BJ (cell line): ENCODE results near the gene DCDC1. TPM values are rescaled to one million over a fixed set of nuclear protein-coding genes. Genes with fewer than 3 reads are reported as not detected.
"Not testable (repeated sequence)": the region's sequence is repeated elsewhere in the genome, so short reads cannot be mapped to it uniquely, and the experiment has no call there.

Experiments
- CTCF ChIA-PET: fragments of 350-600 bp; formaldehyde crosslinking; extraction: SDS; loops from one replicate; lab custom pipeline; 2021; ENCODE audit warnings: antibody characterized with exemption, inconsistent platforms; lab: Yijun Ruan, JAX
- POLR2A ChIA-PET: fragments of 300-600 bp; sonication (Branson Sonifier 250); formaldehyde crosslinking; extraction: SDS; loops from one replicate; lab custom pipeline; 2021; ENCODE audit warnings: antibody characterized with exemption; lab: Charles Lee
- DNase-seq: peaks from one replicate; pipeline ENCODE4 v3.0.0-alpha.2; 2011; ENCODE audit warnings: low read depth
- H3K27me3 ChIP-seq: 2 replicates; pipeline ENCODE4 v1.6.0; 2011; ENCODE audit warnings: low read length; ENCODE audit not compliant: control insufficient read depth, insufficient read depth
- H3K36me3 ChIP-seq: 2 replicates; pipeline ENCODE4 v1.5.1; 2011; ENCODE audit warnings: low read length; ENCODE audit not compliant: control insufficient read depth, insufficient read depth
- H3K4me3 ChIP-seq: 2 replicates; pipeline ENCODE4 v1.5.1; 2011; ENCODE audit warnings: low read depth, mild to moderate bottlenecking, control low read depth, low read length
- polyA plus RNA-seq: library from polyadenylated mRNA; depleted of rRNA; stranded (reverse); fragments of >200 nt; gene quantifications from 2 replicates; pipeline ENCODE4 v1.2.3, GENCODE V29; 2011
- TF ChIP-seq, protein P1 (sequence below): IDR thresholded peaks from 2 replicates; pipeline ENCODE4 v1.5.1; 2011; ENCODE audit warnings: low read depth, mild to moderate bottlenecking, control low read depth, inconsistent platforms, low read length, moderate library complexity; ENCODE audit not compliant: insufficient read depth

DCDC1 gene
- polyA plus RNA-seq, 1 experiment, result not detected

DNA sequence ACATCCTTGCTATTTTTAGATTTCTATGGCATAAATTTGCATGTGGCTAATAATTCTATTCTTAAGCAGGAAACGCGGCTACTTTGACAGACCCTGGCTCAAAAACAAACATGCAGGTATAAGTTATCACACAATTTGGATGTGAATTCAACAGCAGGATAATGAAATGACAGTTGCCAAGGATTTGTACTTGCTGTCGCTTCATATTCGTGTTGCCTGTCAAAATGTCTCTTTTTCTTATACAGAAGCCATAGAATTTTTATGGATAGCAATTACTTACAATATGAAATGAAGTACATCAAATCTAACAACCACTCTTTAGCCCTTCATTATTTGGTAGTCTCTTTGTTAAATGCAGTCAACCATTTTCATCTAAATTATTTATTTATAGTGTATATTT, 46.4 kb downstream of the DCDC1 start:
- Histone ChIP-seq H3K4me3 (no peak overlapping the region), H3K36me3 (no peaks in the 10 kb centered on the region), H3K27me3 (no peaks in the 10 kb centered on the region)
- no peak for DNase-seq
- POLR2A ChIA-PET, result no interaction called here
- CTCF ChIA-PET, result no interaction called here
- TF ChIP-seq, protein P1, sequence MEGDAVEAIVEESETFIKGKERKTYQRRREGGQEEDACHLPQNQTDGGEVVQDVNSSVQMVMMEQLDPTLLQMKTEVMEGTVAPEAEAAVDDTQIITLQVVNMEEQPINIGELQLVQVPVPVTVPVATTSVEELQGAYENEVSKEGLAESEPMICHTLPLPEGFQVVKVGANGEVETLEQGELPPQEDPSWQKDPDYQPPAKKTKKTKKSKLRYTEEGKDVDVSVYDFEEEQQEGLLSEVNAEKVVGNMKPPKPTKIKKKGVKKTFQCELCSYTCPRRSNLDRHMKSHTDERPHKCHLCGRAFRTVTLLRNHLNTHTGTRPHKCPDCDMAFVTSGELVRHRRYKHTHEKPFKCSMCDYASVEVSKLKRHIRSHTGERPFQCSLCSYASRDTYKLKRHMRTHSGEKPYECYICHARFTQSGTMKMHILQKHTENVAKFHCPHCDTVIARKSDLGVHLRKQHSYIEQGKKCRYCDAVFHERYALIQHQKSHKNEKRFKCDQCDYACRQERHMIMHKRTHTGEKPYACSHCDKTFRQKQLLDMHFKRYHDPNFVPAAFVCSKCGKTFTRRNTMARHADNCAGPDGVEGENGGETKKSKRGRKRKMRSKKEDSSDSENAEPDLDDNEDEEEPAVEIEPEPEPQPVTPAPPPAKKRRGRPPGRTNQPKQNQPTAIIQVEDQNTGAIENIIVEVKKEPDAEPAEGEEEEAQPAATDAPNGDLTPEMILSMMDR, result no peak

DNA sequence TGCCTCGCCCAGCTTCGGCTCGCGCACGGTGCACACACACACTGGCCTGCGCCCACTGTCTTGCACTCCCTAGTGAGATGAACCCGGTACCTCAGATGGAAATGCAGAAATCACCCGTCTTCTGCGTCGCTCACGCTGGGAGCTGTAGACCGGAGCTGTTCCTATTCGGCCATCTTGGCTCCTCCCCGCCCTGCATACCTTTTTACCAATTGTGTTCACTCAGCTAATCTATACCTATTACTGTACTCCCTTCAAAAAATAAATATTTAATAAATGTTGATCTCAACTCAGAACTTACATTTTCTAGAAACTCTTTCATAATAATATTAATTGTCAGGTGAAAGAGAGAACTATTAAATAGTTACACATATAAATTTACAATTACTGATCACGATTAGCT, 48.0 kb downstream of the DCDC1 start:
- DNase-seq, CTCF ChIA-PET, H3K4me3 ChIP-seq, POLR2A ChIA-PET, H3K36me3 ChIP-seq, H3K27me3 ChIP-seq: not testable (repeated sequence)

DNA sequence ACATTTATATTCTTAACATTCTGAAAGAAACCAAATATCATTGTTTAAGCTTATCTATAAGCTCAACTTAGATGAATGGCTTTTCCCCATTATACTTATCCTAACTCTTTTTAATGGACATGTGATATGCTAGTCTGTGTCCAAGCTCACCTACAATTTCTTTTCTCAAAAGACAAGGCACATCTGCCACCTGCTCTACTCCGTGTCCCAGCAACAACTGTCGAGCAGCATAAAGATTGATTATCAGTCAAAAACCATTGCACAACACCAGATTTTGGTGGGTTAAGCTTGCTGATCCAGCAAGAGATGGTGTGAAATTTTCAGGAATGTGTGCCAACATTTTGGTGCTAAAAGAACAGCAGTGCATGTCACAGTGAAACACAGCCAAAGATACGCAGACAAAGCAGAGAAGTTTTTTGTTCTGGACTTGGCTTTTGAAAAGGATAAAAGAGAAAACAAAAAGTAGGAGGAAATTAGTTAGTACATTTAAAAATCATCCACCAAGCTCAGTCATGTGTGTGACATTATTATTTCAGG, 65.8 kb downstream of the DCDC1 start:
- no peak overlapping the region for H3K4me3 ChIP-seq
- H3K36me3 ChIP-seq, result no peaks in the 10 kb centered on the region
- no peaks in the 10 kb centered on the region for H3K27me3 ChIP-seq
- DNase-seq, result no peak
- TF ChIP-seq, protein P1, result no peak
- ChIA-PET POLR2A (no interaction called here), CTCF (no interaction called here)

DNA sequence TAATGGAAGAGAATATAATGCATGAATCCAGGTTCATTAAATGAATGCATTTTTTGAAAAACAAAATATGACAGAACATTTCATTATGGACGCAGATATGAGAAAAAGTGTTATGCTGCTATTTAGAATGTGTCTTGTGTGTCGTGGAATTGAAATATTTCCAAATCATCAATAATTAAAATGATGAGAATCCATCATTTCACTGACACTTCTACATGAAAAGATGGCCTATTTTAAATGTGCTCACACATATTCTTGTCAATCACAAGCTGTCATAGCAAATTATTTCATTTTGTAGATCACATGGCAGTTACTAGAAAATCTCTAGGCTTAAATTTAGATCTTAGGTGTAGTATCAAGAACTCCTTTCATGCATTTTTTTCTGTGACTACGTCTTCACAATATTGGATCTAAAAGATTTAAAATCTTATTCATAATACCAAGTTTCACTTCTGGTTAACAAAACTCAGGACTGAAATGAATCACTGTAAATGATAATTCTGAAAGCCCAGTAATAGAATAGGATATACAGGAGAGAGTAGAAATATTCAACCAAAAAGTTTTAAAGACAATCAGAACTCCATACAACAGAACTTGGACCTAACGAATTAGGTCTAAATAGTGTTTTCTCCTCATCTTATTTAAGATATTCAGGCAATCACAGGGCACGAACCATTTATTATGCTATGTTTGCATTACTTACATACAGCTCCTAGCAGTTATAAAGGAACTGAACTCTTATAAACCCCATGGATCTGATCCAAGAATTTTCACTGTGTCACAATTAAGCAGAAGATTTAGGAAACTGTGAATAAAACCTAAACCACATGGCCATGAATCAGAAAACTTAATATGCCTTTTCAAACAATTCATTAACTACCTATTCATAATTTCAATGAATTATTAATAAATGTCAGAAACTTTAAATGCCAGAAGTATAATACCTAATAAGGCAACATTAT, 67.7 kb downstream of the DCDC1 start:
- no peaks in the 10 kb centered on the region for H3K27me3 ChIP-seq
- H3K4me3 ChIP-seq, result no peak overlapping the region
- TF ChIP-seq, protein P1, result no peak
- ChIA-PET POLR2A (no interaction called here), CTCF (no interaction called here)
- no peak for DNase-seq
- H3K36me3 ChIP-seq, result no peaks in the 10 kb centered on the region

DNA sequence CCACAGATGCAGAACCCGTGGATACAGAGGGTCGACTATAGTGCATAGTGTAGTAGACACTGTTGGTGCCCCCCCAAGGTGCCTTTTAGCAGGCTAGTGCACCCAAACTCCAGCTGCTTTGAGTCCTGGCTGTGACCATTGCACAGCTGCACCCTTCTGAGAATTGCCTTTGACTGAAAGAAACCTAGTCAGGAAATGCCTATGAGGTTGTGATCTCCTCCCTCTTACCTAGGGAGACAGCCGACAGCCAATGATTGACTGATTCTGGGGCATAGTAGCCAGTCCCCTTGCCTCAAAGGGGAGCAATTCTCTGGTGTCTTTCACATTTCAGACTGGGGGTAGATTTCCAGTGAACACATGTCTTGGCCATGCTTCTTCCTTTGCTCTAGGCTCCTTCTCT, 74.2 kb downstream of the DCDC1 start:
- TF ChIP-seq, protein P1, result no peak
- H3K4me3 ChIP-seq, result no peak overlapping the region
- no peaks in the 10 kb centered on the region for H3K36me3 ChIP-seq
- ChIA-PET POLR2A (no interaction called here), CTCF (no interaction called here)
- no peak for DNase-seq
- no peaks in the 10 kb centered on the region for H3K27me3 ChIP-seq

DNA sequence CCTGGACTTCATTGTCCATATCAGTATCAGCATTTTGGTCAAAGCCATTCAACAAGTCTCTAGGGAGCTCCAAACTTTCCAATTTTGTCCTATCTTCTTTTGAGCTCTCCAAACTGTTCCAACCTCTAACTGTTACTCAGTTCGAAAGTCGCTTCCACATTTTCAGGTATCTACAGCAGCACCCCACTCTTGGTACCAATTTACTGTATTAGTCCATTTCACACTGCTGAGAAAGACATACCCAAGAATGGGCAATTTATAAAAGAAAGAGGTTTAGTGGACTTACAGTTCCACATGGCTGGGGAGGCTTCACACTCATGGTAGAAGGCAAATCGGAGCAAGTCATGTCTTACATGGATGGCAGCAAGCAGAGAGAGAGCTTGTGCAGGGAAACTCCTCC, 96.0 kb downstream of the DCDC1 start:
- DNase-seq, H3K4me3 ChIP-seq, POLR2A ChIA-PET, H3K27me3 ChIP-seq, H3K36me3 ChIP-seq: not testable (repeated sequence)
- CTCF ChIA-PET, result interaction anchor here (0.9 kb wide), 1 partner anchor 9 kb away, joined by 5 read pairs; no protein-coding TSS in a partner anchor
